NOMO-1 treated with dmso at 0.1 percent for 144 hours (cell line): Measurements from ENCODE around the gene CNTFR.
A peak's percentile ranks its signal among the peaks of the same experiment; 100 is the strongest.

Experiments used
- DNase-seq: peaks from one replicate; lab custom pipeline; 2025; ENCODE audit not compliant: unreplicated experiment; lab: John Stamatoyannopoulos, UW

CNTFR gene

GRCh38 chr9:34620061-34620994 is 30.8 kb upstream of the CNTFR start, which contains the start of gene DCTN3:
TSS of gene DCTN3 (minus strand) at chr9:34620495. CDS start at chr9:34620464, 31 bp downstream.
- peak; percentile 96 for DNase-seq

- DNase-seq: no peak
Observed at GRCh38 chr9:34615132-34615531, 25.6 kb upstream of the CNTFR start.

- peak; percentile 73 for DNase-seq
Observed at GRCh38 chr9:34612788-34613390, 23.4 kb upstream of the CNTFR start.

DNA sequence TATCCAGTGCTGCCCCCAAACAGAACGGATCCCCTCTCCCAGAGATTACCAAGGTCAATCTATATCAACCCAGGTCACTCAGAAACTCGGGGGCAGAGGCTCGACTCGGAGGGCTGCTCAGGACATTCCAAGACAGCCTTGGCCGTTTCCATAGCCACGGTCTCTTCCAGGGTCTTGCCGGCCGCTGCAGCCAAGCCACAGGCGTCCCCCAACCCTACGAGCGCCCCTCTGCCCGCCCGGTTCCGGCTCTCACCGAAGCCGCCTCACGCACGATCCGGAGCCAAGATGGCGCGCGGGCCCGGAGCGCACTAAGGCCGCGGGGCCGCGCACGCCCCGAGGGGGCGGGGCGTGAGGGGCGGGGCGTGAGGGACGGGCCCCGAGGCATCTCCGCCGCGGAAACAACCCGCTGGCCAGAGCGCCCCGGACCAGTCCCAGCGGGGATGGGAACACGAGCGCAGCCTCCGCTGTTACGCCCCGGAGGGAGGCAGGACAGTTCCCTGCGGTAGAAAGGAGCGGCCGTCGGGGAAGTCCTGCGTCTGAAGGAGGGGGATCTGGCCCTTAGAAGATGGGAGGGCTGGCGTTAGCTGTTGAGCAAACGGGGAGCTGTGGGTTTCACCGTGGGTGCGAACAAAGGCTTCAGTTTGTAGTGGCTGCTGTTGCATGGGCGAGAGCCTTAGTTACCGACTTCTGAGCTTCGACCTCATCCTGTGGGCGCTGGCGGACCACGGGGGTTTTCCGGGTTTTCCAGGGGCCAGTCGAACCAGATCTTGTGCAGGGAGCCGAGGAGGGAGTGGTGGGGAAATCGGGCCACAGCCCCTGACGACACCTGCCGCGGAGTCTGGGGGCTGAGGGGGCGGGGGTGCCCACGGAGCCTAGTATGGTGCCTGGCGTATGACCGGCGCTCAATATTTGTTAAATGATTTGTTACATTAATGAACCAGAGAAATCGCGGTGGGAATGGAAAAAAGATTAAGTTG is 22.6 kb upstream of the CNTFR start, which contains the start of gene RPP25L:
Gene RPP25L, minus strand, starts transcription at position 287 of the 977 bp plus-strand sequence. CDS start 801 bp downstream, outside the sequence.
- peak; percentile 82 for DNase-seq

GRCh38 chr9:34611251-34611810 is 21.8 kb upstream of the CNTFR start:
- no peak for DNase-seq

GRCh38 chr9:34610434-34611206 is 21.1 kb upstream of the CNTFR start:
- no peak for DNase-seq

DNA sequence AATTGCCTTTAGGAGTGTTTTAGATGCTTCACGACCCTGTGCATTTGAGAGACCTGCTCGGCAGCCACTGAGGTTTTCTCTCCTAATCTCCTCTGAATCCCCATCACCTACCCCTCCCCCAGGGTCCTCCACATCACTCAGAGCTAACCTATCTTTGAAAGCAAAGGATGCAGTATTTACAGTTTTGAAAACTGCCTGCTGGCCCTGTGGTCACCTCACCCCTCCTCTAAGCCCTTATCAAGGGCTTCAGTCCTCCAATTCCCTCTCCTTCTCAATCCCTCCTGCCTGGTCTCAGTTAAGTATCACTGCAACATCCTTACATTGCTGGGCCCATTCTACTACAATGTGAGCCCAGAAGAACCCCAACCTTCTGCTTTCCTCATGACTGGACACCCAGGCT is 17.8 kb upstream of the CNTFR start:
- no peak for DNase-seq

DNA sequence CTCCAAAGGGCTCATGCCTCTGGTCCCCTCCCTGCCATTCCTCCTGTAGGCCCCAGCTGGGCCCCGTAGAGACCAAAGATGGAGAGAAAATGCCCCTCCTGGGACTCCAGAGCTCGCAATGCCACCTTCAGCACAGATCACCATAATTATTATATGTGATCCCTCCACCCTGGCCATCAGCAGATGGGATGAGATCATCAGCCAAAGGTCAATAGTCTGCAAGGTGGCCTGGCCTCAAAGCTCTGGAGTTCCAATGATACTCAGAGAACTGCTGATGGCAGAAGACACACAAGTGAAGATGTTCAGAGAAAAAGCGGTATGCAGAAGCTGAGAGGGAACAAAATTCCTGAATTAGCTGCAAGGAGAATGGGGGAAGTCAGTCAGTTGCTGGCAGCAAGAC is 17.4 kb upstream of the CNTFR start:
- DNase-seq: no peak

DNA sequence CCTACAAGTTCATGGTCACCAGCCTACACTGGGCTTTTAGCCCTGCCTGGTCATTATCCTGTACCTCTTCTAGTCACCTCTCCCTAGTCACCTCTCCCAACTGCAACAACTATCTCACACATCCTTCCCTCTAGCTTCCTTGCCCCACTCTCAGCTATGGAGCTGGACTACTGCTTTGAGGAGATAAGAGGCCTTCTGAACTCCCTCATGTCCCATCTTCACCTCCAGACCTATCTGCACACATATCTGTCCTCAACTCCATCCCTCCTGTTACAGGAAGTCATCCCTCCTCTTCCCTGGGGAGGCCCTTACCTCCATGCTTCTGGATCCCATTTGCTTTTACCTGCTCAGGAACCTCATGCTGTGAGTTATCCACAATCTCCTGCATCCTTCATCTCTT is 16.7 kb upstream of the CNTFR start:
- DNase-seq: no peak

DNA sequence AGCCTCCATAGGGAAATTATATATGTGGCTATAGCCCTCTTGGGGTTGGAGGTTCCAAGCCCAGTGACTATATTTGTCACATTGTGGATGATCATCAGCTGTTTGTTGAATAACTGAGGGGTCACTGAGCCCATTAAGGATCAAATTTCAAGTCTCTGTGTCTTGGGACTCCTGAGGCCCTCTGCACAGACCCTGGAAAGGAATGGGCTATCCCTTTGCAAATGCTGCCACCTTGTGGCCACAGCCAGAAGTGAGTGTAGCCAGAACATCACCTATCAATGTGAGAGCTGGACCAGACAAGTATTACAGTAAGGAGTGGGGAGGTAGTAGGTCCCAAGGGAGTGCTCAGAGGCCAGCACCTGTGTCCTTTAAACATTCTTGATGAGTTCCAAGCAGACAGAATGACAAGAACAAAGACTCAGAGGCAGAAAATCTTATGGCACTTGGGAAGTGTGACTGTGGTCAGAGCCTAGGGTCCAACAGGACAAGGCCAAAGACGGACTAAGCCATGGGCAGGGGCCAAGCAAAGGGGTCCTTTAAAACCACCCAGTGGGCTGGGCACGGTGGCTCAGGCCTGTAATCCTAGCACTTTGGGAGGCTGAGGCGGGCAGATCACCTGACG is 14.2 kb upstream of the CNTFR start:
- DNase-seq: peak; percentile 34

DNA sequence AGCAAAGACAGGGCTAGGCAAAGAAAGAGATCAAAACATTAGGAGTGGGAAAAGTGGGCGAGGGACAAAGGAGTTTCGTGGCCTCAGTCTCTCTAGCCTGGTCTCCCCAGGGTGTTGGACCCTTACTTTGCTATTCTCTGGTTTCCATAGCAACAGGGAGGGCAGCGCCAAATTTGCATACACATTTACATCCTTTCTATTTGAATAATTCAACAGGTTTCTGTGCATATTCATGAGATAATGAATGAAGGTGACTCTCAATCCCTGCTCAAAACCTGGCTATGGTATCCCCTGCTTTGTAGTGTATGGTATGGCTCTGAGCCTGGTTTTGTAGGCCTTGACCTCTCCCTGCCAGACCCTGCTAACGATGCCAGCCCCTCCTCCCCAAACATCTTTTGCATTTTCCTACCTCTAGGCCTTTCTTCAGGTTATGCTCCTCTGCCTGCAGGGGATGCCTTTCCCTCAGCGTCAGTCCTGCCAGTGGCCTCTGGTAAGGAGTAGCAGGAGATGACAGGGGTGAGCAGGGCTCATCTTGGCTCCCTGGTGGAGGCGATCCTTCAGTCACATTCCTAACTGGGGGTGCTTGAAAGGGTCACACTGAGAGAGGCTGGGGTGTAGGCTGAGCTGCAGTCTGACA is 12.5 kb upstream of the CNTFR start:
- DNase-seq: no peak

GRCh38 chr9:34600908-34601307 is 11.4 kb upstream of the CNTFR start:
- DNase-seq: no peak

DNA sequence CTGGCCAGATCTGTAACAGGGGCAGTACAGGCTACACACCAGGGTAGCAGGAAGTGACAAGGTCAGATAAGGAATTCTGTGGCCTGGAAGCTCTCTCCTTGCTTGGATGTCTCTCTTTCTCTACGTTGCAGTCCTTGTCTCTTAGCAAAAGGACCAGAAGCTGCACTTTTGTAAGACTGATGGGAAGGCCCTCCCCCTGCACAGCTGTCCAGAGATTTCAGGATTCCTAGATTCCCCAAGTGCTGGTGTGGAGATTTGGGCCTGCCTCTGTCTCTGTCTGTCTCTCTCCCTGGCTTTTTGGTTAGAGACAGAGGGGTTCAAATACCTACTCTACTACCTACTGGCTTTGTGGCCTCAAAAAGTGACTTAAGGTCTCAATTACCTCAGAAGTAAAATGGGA is 10.0 kb upstream of the CNTFR start:
- DNase-seq: no peak

DNA sequence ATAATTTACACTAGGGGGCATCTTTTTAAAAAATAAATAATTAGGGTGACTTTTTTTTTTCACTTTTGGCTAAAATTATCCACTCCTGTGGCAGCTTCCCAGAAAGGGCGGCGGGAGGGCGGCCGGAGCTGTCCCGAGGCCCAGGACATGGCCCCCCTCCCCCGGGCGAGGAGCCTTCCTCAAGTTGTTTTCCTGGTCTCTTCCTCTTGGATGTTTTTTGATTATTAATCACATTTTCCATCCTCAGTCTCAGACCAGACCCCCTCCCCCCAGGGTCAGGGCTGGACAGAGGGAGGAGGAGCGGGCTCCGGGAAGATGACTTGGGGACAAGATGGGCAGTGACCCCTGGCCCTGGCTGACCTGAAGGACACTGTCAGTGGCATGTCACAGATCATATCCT is 4.7 kb upstream of the CNTFR start:
- DNase-seq: no peak

- no peak for DNase-seq
Observed at GRCh38 chr9:34592895-34593601, 3.5 kb upstream of the CNTFR start.

- no peak for DNase-seq
Observed at GRCh38 chr9:34591917-34592866, 2.7 kb upstream of the CNTFR start.

DNA sequence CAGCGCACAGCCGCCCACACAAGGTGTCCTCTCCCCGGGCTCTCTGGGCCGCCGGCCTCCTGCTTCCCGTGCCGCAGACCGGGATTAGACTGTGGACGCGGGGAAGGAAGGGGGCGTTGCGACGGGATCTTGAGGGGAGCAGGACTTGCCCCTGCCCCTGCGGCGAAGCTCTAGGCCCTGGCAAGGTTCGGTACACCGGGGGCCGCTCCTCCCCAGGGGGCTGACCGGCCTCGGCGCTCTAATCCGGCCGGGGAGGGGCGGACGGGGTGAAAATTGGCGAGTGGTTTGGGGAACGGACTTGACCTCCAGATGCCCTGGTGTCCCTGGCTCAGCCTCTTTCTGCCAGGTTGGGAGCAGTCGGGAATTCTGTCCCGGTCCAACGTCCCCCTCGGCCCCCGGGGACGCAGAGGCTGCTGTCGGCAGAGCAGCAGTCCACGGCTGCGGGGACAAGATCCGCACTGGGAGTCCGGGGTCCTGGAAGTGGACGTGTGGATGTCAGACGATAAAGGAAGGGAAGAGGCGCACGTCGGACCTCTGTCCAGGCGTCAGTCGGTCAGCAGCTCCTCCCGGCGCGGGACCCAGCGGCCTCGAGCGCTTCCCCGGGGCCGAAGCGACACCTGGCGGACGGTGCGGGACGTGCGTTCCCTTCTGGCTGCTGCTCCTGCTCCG is 1.9 kb upstream of the CNTFR start:
- peak; percentile 65 for DNase-seq
